Right forelimb (tissue), 1 donor: ENCODE measurements around the gene POLR1D.

Experiments
- DNase-seq: peaks from one replicate; pipeline ENCODE4 v3.0.0-alpha.2; 2018

The POLR1D gene

DNA sequence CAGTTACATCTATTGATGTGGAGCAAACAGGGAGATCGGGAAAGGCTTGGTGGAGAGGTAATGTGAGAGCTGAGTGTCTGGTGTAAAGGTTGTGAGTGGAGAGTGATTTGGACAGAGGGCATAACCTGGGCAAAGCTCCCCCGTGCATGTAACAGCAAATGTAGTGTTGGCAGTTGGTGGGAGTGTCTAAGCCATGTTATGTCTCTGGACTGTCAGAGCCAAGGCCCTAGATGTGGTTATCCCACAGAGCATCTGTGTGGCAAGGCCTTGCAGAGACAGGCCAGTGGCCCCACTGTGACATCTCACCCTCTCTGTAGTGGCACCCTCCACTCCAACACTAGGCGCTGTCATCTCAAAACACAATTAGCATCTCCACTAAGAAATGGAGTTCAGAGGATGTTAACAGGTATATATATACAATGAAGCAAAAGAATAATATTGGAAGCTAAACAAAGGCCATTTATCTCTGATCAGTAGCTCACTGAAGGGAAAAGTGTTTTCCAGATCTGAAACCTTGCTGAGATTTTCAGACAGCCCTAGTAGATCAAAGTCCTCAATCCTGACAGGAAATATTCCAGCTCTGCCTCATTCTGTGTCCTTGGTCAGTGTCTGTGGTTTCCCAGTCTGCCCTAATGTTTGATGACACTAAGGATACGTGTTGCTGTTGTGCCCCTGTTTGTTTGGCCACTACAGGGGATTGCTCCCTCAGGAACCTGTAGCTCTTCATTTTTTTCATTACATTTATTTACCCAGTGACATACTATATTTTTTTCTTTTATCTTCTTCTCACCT is 20.2 kb downstream of the POLR1D start:
- no peak for DNase-seq

DNA sequence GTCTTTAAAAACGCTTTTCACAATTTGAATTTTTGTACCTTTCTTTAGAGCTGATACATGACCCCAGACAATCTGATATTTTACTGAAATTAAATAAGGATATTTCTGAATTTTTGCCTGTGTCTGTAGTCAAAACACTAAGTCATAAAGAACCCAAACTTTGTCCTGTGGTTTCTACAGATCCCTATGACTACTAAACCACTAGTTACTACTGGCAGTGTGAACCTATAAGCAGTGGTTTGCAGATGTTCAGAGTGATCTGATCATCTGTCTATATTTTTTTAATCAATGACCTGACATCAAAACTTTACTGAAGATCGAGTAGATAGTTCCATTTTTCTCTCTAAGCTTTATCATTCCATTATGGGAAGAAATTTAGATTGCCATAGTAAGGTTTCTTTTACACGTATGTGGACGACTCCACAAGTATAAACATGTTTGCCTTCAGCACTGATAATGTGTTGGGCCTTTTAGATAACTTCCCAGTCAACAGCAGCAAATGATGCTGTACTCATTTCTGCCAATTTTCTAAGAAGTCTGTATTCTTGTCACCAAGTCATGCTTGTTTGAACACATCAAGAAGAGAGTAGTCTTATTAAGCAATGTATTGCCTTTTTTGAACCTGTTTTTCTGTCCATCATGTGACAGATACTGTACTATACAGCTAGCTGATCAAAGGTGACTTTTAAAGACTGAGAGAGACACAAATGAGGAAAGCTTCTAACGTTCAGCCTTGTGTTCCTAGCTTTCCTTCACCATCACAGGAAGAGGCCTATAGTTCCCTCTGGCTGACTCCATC is 21.8 kb downstream of the POLR1D start:
- no peak for DNase-seq

DNA sequence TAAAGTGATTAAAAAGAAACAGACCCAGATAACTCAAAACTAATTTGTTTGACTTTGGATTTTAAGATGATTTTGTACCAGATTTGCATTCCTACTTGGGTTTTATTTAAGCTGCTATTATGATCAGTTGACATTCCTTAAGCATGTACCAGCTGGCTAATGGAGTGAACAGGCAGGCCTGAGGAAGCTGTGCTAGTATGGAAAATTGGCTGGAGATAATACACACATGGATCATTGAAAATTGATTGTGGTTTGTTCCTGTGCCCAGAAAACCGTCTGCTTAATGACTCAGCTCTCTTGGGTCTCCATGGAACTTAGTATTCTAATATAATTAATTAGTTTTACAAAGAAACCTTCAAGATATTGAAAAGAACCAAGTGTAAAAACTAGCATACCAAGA is 22.6 kb downstream of the POLR1D start:
- DNase-seq: no peak

DNA sequence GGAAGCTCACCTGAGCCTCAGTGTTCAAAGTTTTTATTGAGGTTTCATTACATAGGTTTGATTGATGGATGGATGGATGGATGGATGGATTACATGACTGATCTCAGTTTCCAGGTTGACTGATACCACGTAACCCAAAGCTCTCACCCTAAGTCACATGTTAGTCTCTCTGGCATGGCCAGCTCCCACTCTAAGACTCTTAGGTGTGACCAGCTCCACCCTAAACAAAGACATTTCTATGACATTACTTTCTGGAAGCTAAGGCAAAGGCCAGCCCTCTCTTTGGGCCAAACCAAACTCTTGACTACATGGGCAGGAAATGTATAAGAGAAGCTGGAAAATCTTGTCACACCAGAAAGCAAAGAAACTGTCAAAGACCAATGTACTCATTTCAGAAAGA is 28.6 kb downstream of the POLR1D start:
- no peak for DNase-seq

DNA sequence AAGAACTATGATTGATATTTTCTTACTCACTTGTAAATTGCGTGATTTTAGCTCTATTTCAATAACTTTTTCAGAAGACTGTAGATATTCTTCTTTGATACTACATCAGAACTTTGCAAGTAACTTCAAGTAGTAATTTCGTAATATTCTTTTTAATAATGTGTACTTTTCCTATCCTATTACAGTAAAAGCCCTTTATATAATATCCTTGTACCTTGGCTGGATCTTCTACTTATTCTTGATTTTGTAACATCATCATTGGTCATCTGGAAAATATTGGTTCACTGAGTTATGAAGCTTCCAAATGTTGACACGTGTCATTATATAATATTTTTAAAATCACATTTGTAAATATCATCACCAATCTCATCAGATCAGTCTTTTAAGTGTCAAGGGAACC is 32.4 kb downstream of the POLR1D start:
- DNase-seq: no peak

DNA sequence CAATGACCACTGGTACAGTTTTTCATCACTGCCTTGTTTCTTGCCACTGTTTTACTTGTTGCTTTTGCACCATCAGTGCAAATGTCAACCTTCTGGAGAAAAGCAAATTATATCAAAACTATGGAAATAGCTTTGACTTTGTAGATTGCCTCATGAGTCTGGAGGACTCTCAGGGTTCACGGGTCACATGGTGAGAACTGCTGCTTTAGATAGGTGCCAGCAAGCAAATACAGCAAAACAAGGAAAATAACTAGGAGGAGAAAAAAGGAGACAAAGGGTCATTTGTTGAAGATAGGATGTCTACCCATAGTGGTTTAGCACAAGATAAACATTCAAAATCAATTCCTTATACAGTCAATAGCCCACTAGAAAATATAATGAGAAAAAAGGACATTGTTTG is 33.1 kb downstream of the POLR1D start:
- DNase-seq: no peak

DNA sequence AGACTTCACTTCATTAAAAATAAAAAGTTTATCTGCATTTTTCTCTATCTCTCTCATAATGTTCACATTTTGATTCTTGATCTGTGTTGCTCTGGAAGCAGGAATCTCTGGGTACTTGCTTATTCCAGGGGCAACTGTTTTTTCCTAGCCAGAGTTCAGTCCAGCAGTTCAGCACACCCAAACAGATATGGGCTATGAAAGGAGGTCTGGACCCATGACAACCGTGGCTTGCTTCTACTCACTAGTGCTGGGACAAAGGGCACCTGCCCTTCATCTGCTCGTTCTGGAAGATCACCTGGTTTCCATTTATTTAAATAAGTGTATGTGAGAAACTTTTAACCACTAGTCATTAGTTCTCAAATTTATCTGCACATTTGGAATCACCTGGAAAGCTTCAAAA is 36.0 kb downstream of the POLR1D start:
- DNase-seq: no peak

DNA sequence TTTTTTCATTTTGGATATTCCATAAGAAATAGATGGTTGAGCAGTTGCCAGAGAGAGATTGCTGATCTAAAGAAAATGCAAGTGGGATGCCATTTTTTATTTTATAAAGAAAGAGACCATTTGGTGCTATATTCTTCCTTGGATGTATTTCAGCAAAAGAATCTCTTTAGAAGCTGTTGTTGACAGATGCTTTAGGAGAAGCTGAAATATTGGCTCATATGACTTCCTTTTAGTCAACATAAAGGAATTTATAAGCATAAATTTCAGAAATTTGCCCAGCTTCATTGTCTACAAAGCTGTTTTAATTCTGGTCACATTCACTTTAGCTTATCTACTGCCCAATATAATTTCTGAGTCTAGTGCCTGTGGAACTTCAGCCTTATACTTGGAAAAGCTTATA is 36.9 kb downstream of the POLR1D start:
- no peak for DNase-seq

DNA sequence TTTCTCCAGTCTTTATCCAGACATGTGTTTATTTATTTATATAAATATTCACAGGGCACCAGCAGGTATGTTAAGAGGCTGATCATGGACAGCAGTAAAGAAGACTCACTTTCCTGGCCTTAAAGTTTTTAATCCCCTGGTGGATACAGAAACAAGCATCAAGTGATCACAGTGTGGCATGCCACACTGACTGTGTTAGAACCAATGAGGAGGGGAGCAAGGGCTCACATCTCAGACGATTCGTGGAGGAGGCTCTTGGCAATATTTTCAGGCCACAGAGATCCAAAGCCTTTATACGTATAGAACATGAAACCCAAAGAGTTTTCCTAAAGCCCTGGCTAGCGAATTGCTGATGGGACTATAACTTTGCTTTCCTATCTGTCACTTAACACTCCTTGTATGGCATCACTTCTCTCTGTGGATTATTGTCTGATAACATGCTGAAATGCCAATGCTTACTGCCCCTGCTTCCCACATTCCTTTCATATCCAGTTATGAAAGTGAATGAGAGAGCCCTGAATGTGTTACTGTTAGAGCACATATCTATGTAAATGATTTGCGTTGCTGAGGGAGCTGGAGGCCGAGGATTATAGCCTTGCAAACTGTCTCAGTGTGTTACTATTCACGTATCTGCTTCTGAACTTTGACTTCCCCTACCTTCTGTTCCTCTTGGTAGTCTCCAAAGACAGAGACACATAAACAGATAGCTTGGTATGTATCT is 37.6 kb downstream of the POLR1D start:
- no peak for DNase-seq

DNA sequence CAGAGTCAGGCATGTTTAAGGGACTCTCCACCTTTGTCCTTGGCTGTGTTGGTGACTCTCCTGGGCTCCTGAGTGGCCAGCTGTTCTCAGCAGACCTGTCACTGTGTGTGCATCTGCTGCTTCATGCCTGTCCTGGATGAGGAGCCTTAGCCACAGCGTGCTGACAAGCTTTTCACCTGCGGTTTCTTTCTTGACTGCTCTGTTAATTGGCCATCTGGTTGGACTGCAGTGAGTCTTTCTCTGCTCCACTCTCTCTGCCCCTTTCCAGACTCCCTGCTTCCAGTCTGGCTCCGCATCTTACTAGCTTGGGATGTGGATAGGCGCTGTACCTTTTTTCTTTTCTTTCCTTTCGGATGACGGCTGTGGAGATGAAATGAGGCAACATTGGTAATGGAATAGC is 38.8 kb downstream of the POLR1D start:
- no peak for DNase-seq

DNA sequence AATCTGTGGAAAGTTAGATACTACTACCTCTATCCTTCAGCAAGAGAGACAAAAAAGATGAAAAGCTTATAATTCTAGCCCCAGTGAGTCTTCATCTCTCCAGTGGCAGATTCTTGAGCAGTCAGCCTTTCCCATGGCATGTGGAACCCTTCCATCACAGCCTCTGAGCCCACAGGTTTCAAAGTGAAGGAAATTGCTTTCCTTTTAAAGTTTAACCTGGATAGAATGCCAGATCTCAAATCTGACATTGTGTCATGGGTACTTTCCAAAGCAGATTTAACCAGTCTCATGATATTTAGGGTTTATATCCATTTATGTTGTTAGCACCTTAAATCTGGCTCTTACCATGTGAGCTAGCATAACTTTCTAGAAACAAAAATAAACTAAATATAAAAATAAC is 39.3 kb downstream of the POLR1D start:
- DNase-seq: no peak

DNA sequence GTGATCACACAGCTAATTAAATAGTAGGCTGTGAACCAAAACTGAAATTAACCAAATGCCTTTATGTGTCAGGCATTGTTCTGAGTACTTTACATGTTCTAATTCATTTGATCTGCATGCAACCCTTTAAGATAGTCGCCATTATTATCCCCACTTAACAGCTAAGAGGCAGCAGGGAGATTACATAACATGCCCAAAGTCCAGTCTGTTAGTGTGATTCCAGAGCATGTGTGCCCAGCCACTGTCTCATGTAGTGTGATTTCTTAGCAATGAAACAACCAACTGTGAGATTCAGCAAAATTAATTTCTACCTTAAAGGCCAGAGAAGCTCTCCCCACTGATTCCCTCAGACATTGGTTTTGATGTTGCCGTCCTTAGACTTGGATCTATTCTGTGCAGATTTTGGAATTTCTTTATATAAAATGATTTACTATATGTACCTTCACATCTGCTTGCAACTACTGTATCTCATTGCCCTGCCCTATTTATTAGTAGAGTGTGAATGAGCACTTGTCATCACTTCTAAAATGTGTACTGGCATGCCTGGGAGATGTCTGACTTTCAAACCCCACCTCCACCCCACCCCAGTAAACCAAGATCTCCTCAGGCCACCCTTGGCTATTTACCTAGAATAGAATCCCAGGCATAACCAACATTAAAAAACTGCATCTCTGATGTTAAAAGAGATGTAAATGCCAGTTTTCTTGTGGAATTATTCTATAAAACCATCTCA is 41.2 kb downstream of the POLR1D start:
- no peak for DNase-seq

DNA sequence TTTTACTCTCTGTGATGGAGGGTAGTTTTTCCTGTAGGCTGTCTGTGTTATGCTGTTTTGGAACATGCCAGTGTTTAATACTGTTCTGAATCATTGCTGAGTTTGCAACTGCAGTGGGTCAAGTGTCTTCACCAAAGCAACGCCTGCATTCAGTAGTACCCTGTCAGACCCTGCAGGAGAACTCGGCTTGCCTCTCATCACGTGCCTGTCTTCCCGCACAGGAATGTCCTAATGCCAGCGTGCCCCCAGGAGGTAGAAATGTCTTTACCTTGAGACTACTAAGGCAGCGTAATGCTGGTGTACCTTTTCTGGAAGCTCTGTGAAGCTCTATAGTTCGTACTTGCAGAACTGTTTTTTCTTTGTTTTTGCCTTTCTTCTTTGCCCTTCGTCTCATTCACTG is 42.3 kb downstream of the POLR1D start:
- DNase-seq: no peak

DNA sequence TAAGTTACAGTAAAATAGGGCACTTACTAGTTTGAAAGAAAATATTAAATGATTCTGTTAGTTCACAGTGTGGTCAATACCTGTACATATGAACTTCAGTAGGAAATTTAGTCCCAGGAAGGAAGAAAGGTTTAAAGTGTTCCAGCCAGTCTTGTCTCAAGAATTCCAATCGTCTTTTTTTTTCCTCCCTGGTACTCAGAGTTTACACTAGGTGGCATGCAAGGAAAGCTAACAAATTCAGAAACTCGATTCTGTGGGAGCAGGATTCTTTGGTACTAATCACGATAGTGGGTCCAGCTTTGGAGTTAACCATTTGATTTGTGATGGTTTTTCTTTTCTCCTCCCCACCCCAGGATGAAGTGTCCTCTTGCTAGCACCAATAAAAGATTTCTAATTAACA is 43.6 kb downstream of the POLR1D start:
- DNase-seq: no peak

DNA sequence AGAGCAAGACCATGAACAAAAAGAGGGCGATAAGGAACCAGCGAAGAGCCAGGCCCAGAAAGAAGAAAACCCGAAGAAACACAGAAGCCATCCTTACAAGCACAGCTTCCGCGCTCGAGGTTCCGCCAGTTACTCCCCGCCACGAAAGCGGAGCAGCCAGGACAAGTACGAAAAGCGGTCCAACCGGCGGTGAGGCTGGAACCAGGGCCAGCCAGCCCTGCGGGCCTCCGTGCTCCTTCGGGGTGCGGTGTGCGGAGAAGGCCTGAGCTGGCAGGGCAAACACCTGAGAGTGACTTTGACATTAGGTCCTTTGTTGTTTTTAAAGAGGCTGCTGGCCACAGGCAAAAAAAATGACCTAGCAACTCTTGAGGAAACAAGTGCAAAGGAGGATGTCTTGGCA is 44.1 kb downstream of the POLR1D start:
- DNase-seq: no peak

DNA sequence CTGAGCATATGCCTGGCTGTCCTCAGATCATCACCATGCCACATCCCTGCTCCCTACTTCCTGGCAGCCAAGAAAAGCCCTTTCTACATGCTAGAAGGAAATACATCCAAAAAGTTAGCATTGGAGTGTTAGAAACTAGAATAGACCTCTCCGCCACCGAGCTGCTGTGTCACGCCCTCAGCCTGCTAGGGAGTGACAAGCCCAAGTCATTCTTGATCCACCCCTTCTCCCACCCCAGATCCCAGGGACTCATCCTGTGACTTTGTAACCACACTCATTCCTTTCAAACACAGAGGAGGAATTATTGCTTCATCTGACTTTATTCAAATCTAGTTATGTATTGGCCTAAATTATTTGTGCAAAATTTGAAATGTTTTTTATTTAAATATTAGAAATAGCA is 45.3 kb downstream of the POLR1D start:
- DNase-seq: no peak

DNA sequence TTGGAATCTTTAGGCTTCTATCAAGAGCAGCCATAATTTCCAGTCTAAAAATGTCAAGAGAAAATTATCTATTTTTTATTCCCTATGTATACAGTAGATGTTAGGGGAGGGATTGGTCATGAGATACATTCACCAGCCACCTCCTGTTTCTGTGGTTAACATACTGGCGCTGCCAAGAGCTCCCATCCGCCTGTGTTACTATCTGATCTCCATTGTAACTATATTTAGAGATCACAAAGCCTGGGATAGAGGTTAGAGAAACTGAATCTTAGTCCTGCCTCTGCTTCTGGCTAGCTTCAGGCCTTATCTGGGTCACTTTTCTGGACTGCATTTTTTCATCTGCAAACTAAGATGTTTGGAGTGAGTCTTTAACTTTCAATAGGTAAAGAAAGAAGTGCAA is 46.3 kb downstream of the POLR1D start:
- no peak for DNase-seq

DNA sequence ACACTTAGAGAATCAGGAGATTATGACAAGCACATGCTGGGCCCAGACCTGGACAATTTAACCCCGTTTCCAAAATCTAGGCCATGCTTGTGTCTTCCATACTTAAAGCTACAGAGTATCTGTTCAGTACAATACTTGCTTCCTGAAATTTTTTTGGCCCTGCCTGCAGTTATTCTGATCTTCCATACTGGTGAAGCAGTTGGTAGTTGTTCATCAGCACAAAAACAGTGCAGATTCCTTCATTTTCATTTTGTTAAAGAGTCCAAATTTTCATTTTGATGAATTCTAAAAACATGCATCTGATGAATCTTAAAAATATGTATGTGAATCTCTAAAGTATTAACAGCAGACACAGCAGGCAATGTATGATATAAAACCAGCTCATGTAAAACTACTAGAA is 49.2 kb downstream of the POLR1D start:
- DNase-seq: no peak

DNA sequence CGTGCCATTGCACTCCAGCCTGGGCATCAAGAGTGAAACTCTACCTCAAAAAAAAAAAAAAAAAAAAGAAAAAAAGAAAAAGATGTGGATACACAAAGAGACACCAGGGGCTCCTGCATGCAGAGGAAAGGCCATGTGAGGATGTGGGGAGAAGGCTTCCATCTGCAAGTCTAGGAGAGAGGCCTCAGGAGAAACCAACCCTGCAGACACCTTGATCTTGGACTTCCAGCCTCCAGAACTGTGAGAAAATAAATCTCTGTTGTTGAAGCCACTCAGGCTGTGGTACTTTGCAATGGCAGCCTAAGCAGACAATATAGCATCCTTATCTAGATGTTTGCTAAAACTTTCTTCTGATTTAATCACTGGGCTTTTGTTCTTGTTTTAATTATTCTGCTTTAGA is 50.3 kb downstream of the POLR1D start:
- no peak for DNase-seq
